Skin of body (tissue), 2 donors: ENCODE results near the gene JAZF1. TPM values are rescaled to one million over a fixed set of nuclear protein-coding genes. Genes with fewer than 3 reads are reported as not detected.

Experiments used
- small RNA-seq: library from RNA; depleted of rRNA; stranded (forward); fragments of <200 nt; gene quantifications from one replicate; pipeline ENCODE3, GENCODE V24; 2014; ENCODE audit warnings: low replicate concordance
- total RNA-seq: library from RNA; depleted of rRNA; stranded (reverse); fragments of >200 nt; gene quantifications from one replicate; pipeline ENCODE4 v1.2.3, GENCODE V29; 2014

JAZF1 gene
- total RNA-seq, 1 donor from 2014 or later: 22.1 TPM

Small RNAs within 50 kb of the gene (small RNA-seq; reads per million reads assigned to genes)
- not detected for gene RNU6-979P

Other genes with a start within 250 kb of the JAZF1 start
- 52.7 TPM for gene CREB5, start 231.7 kb upstream of the JAZF1 start, total RNA-seq